ENCODE measurements around the gene C10orf143. TPM values are rescaled to one million over a fixed set of nuclear protein-coding genes. Genes with fewer than 3 reads are reported as not detected.
A peak's percentile ranks its signal among the peaks of the same experiment; 100 is the strongest.
"Not testable (repeated sequence)": the region's sequence is repeated elsewhere in the genome, so short reads cannot be mapped to it uniquely, and the experiment has no call there.

C10orf143 gene
- total RNA-seq, 6 experiments from 2014 or later, result 0.68 to 2.9 (median 1.6) TPM

DNA sequence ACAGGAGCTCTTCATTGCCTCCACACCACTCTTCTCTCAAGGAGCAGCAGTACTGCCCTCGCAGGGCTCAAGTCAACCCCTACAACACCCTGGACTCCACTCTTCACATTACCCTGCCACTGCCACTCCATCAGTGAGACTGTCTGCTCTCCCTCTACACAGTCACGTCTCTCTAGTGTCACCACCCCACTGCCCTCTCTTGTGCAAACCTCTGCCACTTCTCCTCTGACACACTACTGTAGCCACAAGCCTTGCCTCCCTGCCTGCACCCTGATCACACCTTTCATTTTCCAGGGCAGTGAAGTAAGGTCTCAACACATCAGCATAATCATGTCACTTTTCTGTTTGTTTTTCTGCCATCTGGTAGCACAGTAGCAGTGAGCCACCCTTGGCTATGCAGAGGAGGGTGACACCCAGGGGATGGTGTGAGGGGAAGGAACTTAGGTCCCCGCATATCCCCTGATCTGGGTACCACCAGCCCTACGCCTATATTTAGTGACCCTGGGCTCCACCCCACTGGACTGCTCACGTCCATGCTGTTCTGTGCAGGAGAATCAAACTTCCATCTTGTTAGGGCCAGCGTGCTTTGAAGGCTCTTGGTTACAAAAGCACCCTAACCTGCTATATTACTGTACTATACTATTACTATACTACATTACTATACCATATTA, 1.6 kb downstream of the C10orf143 start:
- Histone ChIP-seq H3K4me3 (peak overlapping the region in 2 of 3 donors; percentile 71 to 92), H3K4me1 (peaks cover 0 to 9% (median 3%) of the 10 kb centered on the region in 4 donors), H3K36me3 (no peaks in the 10 kb centered on the region), H3K27me3 (no peaks in the 10 kb centered on the region), H3K9me3 (no peaks in the 10 kb centered on the region), H3K27ac (no peak overlapping the region)
- TF ChIP-seq POLR2A (IDR thresholded peaks at IDR 0.05), result no peak
- TF ChIP-seq, protein P1, sequence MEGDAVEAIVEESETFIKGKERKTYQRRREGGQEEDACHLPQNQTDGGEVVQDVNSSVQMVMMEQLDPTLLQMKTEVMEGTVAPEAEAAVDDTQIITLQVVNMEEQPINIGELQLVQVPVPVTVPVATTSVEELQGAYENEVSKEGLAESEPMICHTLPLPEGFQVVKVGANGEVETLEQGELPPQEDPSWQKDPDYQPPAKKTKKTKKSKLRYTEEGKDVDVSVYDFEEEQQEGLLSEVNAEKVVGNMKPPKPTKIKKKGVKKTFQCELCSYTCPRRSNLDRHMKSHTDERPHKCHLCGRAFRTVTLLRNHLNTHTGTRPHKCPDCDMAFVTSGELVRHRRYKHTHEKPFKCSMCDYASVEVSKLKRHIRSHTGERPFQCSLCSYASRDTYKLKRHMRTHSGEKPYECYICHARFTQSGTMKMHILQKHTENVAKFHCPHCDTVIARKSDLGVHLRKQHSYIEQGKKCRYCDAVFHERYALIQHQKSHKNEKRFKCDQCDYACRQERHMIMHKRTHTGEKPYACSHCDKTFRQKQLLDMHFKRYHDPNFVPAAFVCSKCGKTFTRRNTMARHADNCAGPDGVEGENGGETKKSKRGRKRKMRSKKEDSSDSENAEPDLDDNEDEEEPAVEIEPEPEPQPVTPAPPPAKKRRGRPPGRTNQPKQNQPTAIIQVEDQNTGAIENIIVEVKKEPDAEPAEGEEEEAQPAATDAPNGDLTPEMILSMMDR (IDR thresholded peaks at IDR 0.05), result no peak
- ATAC-seq (no peak), DNase-seq (no peak)
- intact Hi-C loops (cut with DNase I), result no loop called here
- 50% methylated on average over 6 of the region's 6 CpGs for WGBS (ENCODE audit: insufficient coverage, low coverage, low lambda C conversion rate, missing lambda C conversion rate)

DNA sequence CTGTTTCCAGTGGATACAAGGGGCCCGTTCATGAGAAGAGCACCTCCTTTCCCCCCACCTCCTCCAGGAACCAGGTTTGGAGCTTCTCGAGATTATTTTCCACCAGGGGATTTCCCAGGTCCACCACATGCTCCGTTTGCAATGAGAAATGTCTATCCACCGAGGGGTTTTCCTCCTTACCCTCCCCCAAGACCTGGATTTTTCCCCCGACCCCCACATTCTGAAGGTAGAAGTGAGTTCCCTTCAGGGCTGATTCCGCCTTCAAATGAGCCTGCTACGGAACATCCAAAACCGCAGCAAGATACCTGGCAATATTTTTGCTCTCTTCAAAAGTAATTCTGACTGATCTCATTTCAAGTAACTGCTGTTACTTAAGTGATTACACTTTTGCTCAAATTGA, 2.5 kb downstream of the C10orf143 start:
- H3K36me3 ChIP-seq; H3K27ac ChIP-seq; H3K27me3 ChIP-seq; H3K4me3 ChIP-seq; DNase-seq; H3K9me3 ChIP-seq; intact Hi-C loops (cut with DNase I); H3K4me1 ChIP-seq; ATAC-seq: not testable (repeated sequence)
- WGBS (ENCODE audit: insufficient coverage, low coverage, low lambda C conversion rate, missing lambda C conversion rate), result 78% methylated on average over 7 of the region's 8 CpGs

DNA sequence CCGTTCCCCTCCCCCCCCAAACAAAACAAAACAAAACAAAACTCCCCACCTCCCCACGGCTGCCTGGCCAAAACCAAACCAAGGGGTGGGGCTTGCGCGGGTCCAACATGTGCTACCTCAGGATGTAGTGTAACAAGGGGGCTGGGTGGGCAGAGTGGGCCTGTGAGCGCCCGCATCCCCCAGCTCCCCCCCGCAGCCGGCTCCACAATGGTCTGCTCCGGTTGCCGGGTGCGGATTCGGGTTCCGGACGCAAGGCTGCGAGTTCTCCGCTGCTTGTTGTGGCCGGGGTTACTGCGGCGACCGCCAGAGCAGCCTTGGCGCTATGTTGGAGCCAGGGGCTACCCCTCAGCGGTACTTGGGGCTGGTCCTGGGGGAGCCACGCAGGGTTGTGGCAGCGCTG, 4.9 kb downstream of the C10orf143 start:
- WGBS (ENCODE audit: insufficient coverage, low coverage, low lambda C conversion rate, missing lambda C conversion rate), result 43% methylated on average over 3 of the region's 24 CpGs
- DNase-seq, result no peak
- H3K4me3 ChIP-seq, result no peak overlapping the region
- ATAC-seq, result no peak
- TF ChIP-seq, protein P1 (IDR thresholded peaks at IDR 0.05), result no peak
- no peak for TF ChIP-seq POLR2A (IDR thresholded peaks at IDR 0.05)
- no peaks in the 10 kb centered on the region for H3K27me3 ChIP-seq
- H3K36me3 ChIP-seq, result no peaks in the 10 kb centered on the region
- H3K27ac ChIP-seq, result no peak overlapping the region
- no peaks in the 10 kb centered on the region for H3K9me3 ChIP-seq
- peaks cover 0 to 7% (median 3%) of the 10 kb centered on the region in 4 donors for H3K4me1 ChIP-seq
- intact Hi-C loops (cut with DNase I), result no loop called here

DNA sequence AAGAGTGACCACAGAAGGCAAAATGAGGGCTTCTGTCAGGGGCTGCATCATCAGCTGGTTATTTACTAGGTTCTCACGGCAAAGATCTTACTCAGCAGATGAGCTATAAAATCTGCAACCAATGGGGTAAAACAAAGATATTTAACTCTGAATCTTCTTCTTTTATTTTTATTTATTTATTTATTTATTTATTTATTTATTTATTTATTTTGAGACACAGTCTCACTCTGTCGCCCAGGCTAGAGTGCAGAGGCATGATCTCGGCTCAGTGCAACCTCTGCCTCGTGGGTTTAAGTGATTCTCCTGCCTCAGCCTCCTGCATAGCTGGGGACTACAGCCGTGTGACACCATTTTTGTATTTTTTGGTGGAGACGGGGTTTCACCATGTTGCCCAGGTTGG, 11.3 kb downstream of the C10orf143 start:
- H3K4me3 ChIP-seq, result no peak overlapping the region
- ATAC-seq, result no peak
- no peaks in the 10 kb centered on the region for H3K27me3 ChIP-seq
- H3K9me3 ChIP-seq, result no peaks in the 10 kb centered on the region
- intact Hi-C loops (cut with DNase I), result no loop called here
- WGBS (ENCODE audit: insufficient coverage, low coverage, low lambda C conversion rate, missing lambda C conversion rate), result 96% methylated on average over 5 of the region's 6 CpGs
- DNase-seq, result no peak
- no peak for TF ChIP-seq POLR2A (IDR thresholded peaks at IDR 0.05)
- TF ChIP-seq, protein P1 (IDR thresholded peaks at IDR 0.05), result no peak
- no peak overlapping the region for H3K27ac ChIP-seq
- H3K4me1 ChIP-seq, result no peaks in the 10 kb centered on the region
- H3K36me3 ChIP-seq, result no peaks in the 10 kb centered on the region

DNA sequence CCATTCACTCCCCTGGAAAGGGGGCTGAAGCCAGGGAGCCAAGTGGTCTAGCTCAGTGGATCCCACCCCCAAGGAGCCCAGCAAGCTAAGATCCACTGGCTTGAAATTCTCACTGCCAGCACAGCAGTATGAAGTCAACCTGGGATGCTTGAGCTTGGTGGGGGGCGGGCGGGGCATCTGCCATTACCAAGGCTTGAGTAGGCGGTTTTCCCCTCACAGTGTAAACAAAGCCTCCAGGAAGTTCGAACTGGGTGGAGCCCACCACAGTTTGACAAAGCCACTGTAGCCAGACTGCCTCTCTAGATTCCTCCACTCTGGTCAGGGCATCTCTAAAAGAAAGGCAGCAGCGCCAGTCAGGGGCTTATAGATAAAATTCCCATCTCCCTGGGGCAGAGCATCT, 20.1 kb downstream of the C10orf143 start:
- H3K9me3 ChIP-seq; H3K27ac ChIP-seq; ATAC-seq; DNase-seq; intact Hi-C loops (cut with DNase I); H3K4me3 ChIP-seq; H3K36me3 ChIP-seq; H3K27me3 ChIP-seq; H3K4me1 ChIP-seq: not testable (repeated sequence)
- 61% methylated on average over 3 of the region's 5 CpGs for WGBS (ENCODE audit: insufficient coverage, low coverage, low lambda C conversion rate, missing lambda C conversion rate)
